Stimulated activated CD4-positive, alpha-beta T cell treated with anti-CD3 and anti-CD28 coated beads, Interleukin-1b, Interleukin-23, amount 100 ng/mL, for 1 hour (primary cell): ENCODE measurements around the gene UBXN2A.

ENCODE experiments used
- DNase-seq, 2 donors: peaks; one replicate each; pipeline ENCODE4 v3.0.0-alpha.2; 2020; ENCODE audit warnings: low read depth in 2 of 2

Gene UBXN2A, protein sequence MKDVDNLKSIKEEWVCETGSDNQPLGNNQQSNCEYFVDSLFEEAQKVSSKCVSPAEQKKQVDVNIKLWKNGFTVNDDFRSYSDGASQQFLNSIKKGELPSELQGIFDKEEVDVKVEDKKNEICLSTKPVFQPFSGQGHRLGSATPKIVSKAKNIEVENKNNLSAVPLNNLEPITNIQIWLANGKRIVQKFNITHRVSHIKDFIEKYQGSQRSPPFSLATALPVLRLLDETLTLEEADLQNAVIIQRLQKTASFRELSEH

GRCh38 chr2:23939987-23940717 lies at the start of gene UBXN2A:
Gene UBXN2A, plus strand, starts transcription at chr2:23940463. Its CDS starts 17,852 bp downstream, at chr2:23958315.
- peak; percentile 42 to 50 for DNase-seq

DNA sequence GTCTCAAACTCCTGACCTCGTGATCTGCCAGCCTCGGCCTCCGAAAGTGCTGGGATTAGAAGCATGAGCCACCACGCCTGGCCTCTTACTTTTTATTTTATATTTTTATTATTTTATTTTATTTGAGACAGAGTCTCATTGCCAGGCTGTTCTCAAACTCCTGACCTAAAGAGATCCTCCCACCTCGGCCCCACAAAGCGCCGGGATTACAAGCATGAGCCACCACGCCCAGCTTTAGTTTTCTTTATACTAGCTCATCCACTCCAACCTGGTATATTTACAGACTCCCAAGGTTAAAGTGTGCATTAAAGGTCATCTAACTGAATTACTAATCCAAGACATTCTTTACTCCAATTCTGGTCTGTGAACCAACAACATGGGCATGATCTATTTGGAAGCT lies 40.1 kb upstream of the UBXN2A start:
- no peak for DNase-seq

DNA sequence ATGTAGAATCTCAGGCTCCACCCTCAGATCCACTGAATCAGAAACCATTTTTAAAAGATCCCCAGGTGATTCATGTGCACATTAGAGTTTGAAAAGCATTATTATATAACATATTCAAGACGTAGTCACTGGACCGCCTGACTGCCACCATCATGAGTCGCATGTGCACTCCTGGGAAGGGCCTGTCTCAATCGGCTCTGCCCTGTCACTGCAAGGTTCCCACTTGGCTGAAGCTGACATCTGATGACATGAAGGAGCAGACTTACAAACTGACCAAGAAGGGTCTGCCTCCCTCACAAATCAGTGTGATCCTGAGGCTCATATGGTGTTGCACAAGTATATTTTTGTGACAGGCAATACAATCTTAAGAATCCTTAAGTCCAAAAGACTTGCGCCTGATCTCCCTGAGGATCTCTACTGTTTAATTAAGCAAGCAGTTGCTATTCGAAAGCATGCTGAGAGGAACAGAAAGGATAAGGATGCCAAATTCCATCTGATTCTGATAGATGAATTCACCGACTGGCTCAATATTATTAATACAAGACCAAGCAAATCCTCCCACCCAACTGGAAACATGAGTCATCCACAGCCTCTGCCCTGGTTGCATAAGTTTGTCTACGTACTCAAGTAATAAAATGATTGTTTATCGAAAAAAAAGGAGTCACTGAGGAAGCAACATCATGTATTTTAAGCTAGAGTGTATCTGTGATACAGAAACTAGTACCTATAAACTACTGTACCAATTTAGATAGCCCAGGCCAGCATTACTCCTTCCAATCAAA lies 39.5 kb upstream of the UBXN2A start:
- no peak for DNase-seq

DNA sequence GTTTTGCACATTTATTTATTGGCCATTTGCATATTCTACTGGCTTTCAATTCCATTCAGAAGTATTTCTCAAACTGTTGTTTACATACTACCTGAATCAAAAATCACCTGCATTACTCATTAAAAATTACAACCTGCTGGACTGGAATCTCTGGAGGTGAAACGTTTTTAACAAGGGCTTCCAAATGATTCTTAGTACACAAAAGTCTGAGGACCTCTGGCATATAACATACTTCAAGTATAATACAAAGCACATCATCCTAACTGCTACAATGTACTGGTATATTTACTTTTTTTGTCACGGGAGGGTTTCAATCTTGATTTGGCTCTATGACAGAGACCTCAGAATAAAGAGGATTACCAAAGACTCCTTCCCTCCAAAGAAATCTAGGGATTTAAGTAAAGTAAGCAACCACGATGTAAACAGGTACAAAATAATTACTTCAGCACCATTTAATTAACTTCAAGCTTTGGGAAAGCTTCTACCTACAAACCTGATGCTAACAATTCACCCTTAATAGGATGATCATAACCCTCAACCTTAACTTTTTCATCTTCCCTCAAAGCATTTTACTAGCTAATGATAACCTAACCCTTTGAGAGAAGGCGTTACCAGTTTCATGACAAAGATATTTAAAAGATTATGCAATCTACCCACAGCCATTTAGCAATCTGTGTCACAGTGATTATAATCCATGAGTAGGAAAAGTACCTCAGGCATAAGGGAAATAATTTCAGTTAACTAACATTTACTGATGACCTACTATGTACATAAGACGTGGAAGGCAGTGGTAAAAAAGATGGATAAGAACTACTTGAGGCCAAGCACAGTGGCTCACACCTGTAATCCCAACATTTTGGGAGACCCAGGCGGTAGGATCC lies 38.1 kb upstream of the UBXN2A start:
- DNase-seq, result no peak

GRCh38 chr2:23903034-23903433 lies 37.2 kb upstream of the UBXN2A start:
- DNase-seq, result no peak

DNA sequence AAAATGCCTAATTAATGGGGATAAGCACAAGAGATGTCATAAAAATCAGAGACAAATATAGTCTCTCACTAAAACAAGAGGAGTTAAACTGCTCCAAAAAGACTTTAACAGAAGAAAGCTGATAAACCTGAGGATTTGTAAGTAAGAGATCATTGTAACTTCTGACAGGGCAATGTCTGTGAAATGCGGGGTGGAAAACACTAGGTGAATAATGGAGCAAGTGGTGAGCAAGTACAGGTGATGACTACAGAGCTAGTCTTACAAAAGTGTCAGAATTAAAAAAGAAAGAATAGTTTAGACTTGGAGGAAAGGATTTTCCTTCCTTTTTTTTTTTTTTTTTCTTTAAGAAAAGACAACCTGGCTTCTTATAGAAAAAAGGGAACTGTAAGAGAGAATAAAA lies 36.0 kb upstream of the UBXN2A start:
- no peak for DNase-seq

DNA sequence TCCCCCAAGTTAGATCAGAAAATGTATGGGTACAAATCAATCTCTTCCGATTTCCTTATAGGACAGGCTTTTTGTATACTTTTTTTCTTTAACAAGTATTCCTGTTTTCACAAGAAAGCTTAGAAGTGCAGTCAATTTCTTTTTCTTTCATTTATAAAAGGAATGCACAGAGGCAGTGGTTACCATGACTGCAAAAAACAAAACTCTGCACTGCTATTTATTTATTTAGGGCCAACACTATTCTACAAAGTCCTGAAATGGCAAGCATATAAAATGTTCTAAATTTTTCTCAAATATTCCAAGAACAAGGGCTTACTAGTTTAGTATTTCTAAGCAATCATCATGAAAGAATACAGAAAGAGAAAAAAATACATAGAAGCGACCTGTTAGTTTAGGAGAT lies 35.6 kb upstream of the UBXN2A start:
- no peak for DNase-seq

- no peak for DNase-seq
These were observed 35.1 kb upstream of the UBXN2A start for GRCh38 chr2:23905155-23905554.

DNA sequence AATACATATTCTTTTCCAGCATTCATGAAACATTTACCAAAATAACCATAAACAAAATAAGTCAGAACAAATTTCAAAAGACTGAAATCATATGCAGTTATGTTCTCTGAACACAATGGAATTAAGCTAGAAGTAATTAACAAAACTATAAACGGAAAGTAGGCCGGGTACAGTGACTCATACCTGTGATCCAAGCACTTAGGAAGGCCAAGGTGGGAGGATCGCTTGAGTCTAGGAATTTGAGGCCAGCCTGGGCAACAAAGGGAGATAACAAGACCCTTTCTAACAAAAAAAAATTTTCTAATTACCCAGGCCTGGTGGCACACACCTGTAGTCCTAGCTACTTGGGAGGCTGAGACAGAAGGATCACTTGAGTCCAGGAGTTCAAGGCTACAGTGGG lies 28.2 kb upstream of the UBXN2A start:
- DNase-seq, result no peak

DNA sequence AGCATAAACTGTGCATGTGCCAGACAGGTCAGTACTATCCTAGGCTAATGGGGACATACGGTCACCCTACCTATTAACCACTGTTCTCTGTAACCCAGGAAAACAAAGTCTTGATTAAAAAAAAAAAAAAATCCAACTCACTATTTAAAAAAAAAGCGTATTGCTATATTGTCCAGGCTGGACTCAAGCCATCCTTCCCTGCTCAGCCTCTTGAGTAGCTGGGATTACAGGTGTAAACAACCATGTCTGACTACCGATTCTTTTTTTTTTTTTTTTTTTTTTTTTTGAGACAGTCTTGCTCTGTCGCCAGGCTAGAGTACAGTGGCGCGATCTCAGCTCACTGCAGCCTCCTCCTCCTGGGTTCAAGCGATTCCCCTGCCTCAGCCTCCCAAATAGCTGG lies 24.9 kb upstream of the UBXN2A start:
- DNase-seq, result no peak

DNA sequence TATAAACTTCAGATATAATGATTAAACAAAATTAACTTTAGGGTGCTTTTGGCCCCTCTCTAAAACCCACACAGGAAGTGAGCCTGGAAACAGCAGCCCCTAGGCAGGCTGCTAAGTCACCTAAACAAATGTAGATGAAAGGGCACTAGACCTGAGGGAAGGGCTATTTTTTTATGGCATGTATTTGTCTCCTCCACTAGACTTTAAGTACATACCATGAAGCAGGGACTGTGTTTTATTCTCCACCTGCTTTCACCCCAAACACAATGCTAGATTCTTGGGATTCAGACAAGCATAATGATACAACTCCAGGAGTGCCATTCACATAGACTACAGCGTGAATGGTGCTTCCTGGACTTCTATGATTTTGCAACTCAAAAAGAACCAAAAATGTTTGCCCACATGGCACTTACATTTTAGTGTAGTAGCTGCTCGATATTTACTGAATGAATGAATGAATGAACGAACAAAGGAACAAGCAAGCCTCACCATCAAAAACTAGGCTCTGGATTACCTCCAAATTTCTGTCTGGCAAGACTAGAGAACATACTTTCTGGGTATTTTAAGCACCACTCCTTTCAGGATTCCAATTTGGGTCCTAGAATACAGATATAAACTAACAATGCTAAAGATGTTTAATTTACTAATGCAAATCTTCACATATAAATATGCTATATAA lies 23.4 kb upstream of the UBXN2A start:
- no peak for DNase-seq

DNA sequence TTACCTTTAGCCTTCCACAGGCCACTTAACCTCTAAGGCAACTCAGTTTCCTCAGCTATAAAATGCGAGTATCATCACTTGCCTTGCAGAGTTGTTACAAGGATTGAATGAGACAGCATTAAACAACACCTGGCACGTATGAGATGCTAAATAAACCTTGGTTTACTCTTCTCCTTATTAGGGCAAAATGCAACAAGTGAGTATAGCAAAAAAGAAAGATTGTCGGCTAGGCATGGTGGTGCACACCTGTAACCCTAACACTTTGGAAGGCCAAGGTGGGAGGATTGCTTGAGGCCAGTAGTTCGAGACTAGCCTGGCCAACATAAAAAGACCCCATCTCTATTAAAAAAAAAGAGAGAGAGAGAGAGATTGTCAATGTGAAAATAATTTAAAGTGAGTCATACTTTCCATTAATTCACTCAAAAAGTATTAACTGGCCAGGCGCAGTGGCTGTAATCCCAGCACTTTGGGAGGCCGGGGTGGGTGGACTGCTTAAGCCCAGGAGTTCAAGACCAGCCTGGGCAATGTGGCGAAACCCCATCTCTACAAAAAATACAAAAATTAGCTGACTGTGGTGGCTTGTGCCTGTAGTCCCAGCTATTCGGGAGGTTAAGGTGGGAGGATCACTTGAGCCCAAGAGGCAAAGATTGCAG lies 21.3 kb upstream of the UBXN2A start:
- DNase-seq, result no peak

DNA sequence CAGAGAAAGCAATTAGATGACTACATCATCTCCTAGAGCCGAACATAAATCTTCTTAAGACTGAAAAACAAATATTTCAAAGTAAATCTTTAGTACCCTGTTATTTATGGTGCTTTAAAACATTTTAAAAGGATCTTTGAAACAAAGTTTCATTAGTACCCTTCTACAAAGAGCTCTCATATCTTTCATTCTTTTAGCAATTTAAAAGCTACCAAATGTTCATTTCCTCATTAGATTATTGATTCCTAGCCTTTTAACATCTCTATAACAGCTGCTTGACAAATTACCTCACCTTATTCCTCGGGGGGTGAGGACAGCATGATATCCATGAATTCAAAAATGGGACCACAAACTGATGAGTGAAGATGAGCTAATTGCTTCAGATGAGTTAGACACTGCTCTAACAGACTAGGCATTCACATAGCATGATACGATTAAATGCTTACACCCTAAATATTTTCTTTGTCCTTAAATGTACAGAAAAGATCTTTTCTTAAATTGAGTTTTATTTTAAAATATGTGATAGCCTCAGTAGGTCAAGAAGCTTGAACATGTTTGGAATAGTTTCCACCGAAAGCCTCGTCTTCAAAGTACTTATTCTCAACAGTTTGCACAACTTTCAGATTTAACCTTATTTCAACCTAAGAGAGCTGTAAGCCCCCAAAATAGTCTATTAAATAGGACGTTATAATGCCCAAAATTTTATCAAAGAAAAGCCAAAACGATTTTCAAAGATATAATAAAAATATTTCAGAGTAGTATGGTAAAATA lies 15.5 kb upstream of the UBXN2A start:
- no peak for DNase-seq

- DNase-seq, result peak in 1 of 2 donors; percentile 17
These were observed 14.5 kb upstream of the UBXN2A start for GRCh38 chr2:23925702-23926289.

GRCh38 chr2:23926290-23926749 lies 13.9 kb upstream of the UBXN2A start:
- peak in 1 of 2 donors; percentile 4 for DNase-seq

- DNase-seq, result peak; percentile 82 to 91
These were observed 13.3 kb upstream of the UBXN2A start, which contains the start of gene ATAD2B for GRCh38 chr2:23926750-23927571. Gene ATAD2B, minus strand, starts transcription at chr2:23927123. Its CDS starts 353 bp downstream, at chr2:23926770.

DNA sequence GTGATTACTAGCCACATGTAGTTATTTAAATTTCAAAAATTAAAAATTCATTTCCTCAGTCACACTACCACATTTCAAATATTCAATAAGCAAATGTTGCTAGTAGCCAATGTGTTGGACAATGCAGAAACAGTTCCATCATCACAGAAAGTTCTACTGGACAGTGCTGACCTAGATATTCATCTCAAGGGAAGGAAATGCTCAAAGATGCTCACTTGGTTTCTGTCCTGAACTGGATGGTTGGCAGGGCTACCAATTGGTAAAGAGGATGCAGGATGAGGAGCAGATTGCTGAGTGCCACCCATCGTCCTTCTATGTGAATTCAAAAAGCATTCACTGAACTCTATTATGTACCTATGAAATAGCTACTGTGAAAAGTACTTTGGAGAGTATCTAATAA lies 6.0 kb upstream of the UBXN2A start:
- no peak for DNase-seq
